H9 (cell line): ENCODE data around the gene C12orf57. TPM values are rescaled to one million over a fixed set of nuclear protein-coding genes. Genes with fewer than 3 reads are reported as not detected.

Experiments used
- DNase-seq: peaks from one replicate; pipeline ENCODE4 v3.0.0-alpha.2; 2017
- H2AFZ ChIP-seq: one replicate; pipeline ENCODE4 v1.6.1; 2013; ENCODE audit warnings: mild to moderate bottlenecking, low read length, control low read depth, moderate library complexity
- H2AK5ac ChIP-seq: 2 replicates; pipeline ENCODE4 v1.6.1; 2013; ENCODE audit warnings: low read length, control low read depth, mixed read lengths; ENCODE audit not compliant: insufficient read length
- H2BK120ac ChIP-seq: one replicate; pipeline ENCODE4 v1.6.1; 2013; ENCODE audit warnings: low read depth, mild to moderate bottlenecking, low read length, control low read depth, inconsistent platforms; ENCODE audit not compliant: poor library complexity, severe bottlenecking
- H2BK12ac ChIP-seq: 2 replicates; pipeline ENCODE4 v1.6.1; 2013; ENCODE audit warnings: low read length, control low read depth, mixed read lengths, low read depth; ENCODE audit not compliant: insufficient read length
- H2BK15ac ChIP-seq: 2 replicates; pipeline ENCODE4 v1.6.1; 2013; ENCODE audit warnings: low read depth, low read length, control low read depth
- H2BK20ac ChIP-seq: one replicate; pipeline ENCODE4 v1.6.1; 2013; ENCODE audit warnings: low read depth, mild to moderate bottlenecking, low read length, control low read depth, inconsistent platforms; ENCODE audit not compliant: poor library complexity, severe bottlenecking
- H2BK5ac ChIP-seq: 2 replicates; pipeline ENCODE4 v1.6.1; 2013; ENCODE audit warnings: low read length, control low read depth, mixed read lengths; ENCODE audit not compliant: insufficient read length
- H3K14ac ChIP-seq: 2 replicates; pipeline ENCODE4 v1.6.1; 2013; ENCODE audit warnings: low read length, control low read depth; ENCODE audit not compliant: insufficient read depth
- H3K18ac ChIP-seq: 2 replicates; pipeline ENCODE4 v1.6.1; 2013; ENCODE audit warnings: low read depth, mild to moderate bottlenecking, mixed read lengths, low read length, control low read depth; ENCODE audit not compliant: insufficient read length
- H3K23ac ChIP-seq: 2 replicates; pipeline ENCODE4 v1.6.1; 2013; ENCODE audit warnings: low read length, control low read depth, mixed read lengths, low read depth; ENCODE audit not compliant: insufficient read length
- H3K23me2 ChIP-seq: 2 replicates; pipeline ENCODE4 v1.6.1; 2013; ENCODE audit warnings: low read depth, mild to moderate bottlenecking, mixed read lengths, low read length, control low read depth; ENCODE audit not compliant: insufficient read length, poor library complexity, severe bottlenecking
- H3K27ac ChIP-seq: 2 replicates; pipeline ENCODE4 v1.5.1; 2013; ENCODE audit warnings: low read length, control low read depth, mixed read lengths, low read depth; ENCODE audit not compliant: insufficient read length
- H3K27me3 ChIP-seq: 2 replicates; pipeline ENCODE4 v1.6.1; 2013; ENCODE audit warnings: low read length, control low read depth, inconsistent platforms; ENCODE audit not compliant: insufficient read depth
- H3K4ac ChIP-seq: 2 replicates; pipeline ENCODE4 v1.6.1; 2013; ENCODE audit warnings: low read depth, mild to moderate bottlenecking, control low read depth, inconsistent platforms, low read length, moderate library complexity
- H3K4me1 ChIP-seq: 2 replicates; pipeline ENCODE4 v1.6.1; 2013; ENCODE audit warnings: low read length, control low read depth, inconsistent platforms; ENCODE audit not compliant: insufficient read depth
- H3K4me2 ChIP-seq: 2 replicates; pipeline ENCODE4 v1.6.1; 2013; ENCODE audit warnings: low read length, control low read depth, mixed read lengths; ENCODE audit not compliant: insufficient read length, insufficient read depth
- H3K56ac ChIP-seq: 2 replicates; pipeline ENCODE4 v1.6.1; 2013; ENCODE audit warnings: low read depth, mild to moderate bottlenecking, mixed read lengths, low read length, control low read depth; ENCODE audit not compliant: insufficient read length
- H3K79me1 ChIP-seq: 2 replicates; pipeline ENCODE4 v1.6.1; 2013; ENCODE audit warnings: low read depth, mild to moderate bottlenecking, moderate library complexity, low read length, control low read depth, inconsistent platforms; ENCODE audit not compliant: insufficient read depth, poor library complexity, severe bottlenecking
- H3K79me2 ChIP-seq: 2 replicates; pipeline ENCODE4 v1.6.1; 2013; ENCODE audit warnings: low read length, control low read depth, inconsistent platforms; ENCODE audit not compliant: insufficient read depth
- H3K9ac ChIP-seq: 2 replicates; pipeline ENCODE4 v1.6.1; 2013; ENCODE audit warnings: low read length, control low read depth, mixed read lengths; ENCODE audit not compliant: insufficient read length; ENCODE audit errors: extremely low read depth
- H3K9me3 ChIP-seq: one replicate; pipeline ENCODE4 v1.6.1; 2013; ENCODE audit warnings: low read depth, low read length, inconsistent platforms; ENCODE audit not compliant: control insufficient read depth
- H3T11ph ChIP-seq: one replicate; pipeline ENCODE4 v1.6.1; 2013; ENCODE audit warnings: mild to moderate bottlenecking, low read length, control low read depth, inconsistent platforms
- H4K20me1 ChIP-seq: one replicate; pipeline ENCODE4 v1.6.1; 2013; ENCODE audit not compliant: control insufficient read depth, insufficient read length, insufficient read depth
- H4K5ac ChIP-seq: 2 replicates; pipeline ENCODE4 v1.6.1; 2013; ENCODE audit warnings: low read depth, mild to moderate bottlenecking, mixed read lengths, low read length, control low read depth; ENCODE audit not compliant: insufficient read length
- H4K8ac ChIP-seq: replicated peaks from 2 replicates; pipeline ENCODE4 v1.6.1; 2013; ENCODE audit warnings: low read length, control low read depth, mixed read lengths, low read depth; ENCODE audit not compliant: insufficient read length
- H4K91ac ChIP-seq: 2 replicates; pipeline ENCODE4 v1.6.1; 2013; ENCODE audit warnings: low read depth, mild to moderate bottlenecking, moderate library complexity, mixed read lengths, low read length, control low read depth; ENCODE audit not compliant: insufficient read length
- H3K27ac Mint-ChIP-seq, 3 experiments: 2 replicates in 2 of 3; 3 replicates in 1 of 3; pipeline ENCODE4 v1.8.0; 2020 to 2021; ENCODE audit warnings: mixed read lengths in 3 of 3, mild to moderate bottlenecking in 1 of 3, moderate library complexity in 1 of 3
- H3K27me3 Mint-ChIP-seq: 2 replicates; pipeline ENCODE4 v1.8.0; 2021; ENCODE audit warnings: low read depth, mild to moderate bottlenecking, moderate library complexity, mixed read lengths
- H3K36me3 Mint-ChIP-seq, 3 experiments: 2 replicates in 2 of 3; 3 replicates in 1 of 3; pipeline ENCODE4 v1.8.0; 2020 to 2021; ENCODE audit warnings: low read depth in 3 of 3, mixed read lengths in 3 of 3; ENCODE audit not compliant: insufficient read depth in 1 of 3
- H3K4me1 Mint-ChIP-seq, 2 experiments: 2 replicates each; pipeline ENCODE4 v1.8.0; 2020; ENCODE audit warnings: mixed read lengths in 2 of 2
- H3K4me3 Mint-ChIP-seq, 2 experiments: 2 replicates in 1 of 2; 3 replicates in 1 of 2; pipeline ENCODE4 v1.8.0; 2020 to 2021; ENCODE audit warnings: mild to moderate bottlenecking in 2 of 2, mixed read lengths in 2 of 2, moderate library complexity in 1 of 2
- H3K9me3 Mint-ChIP-seq, 2 experiments: 2 replicates in 1 of 2; 3 replicates in 1 of 2; pipeline ENCODE4 v1.8.0; 2020; ENCODE audit warnings: mild to moderate bottlenecking in 2 of 2, mixed read lengths in 2 of 2, moderate library complexity in 1 of 2
- CTCF ChIP-seq: fragments of 200-600 bp; sonication (generic); conservative IDR thresholded peaks from 3 replicates; pipeline ENCODE4 v1.8.0; 2021; ENCODE audit warnings: antibody characterized with exemption, mild to moderate bottlenecking
- total RNA-seq: library from RNA; stranded (reverse); gene quantifications from 2 replicates; pipeline ENCODE4 v1.2.1, GENCODE V29; 2021

C12orf57 gene
- total RNA-seq, 1 experiment from 2014 or later = 195 TPM

- Histone ChIP-seq H3K27me3 (no peaks in the 10 kb centered on the region), H3K79me2 (no peaks in the 10 kb centered on the region), H2BK5ac (no peak overlapping the region), H2BK15ac (no peak overlapping the region), H3T11ph (no peak overlapping the region), H3K27ac (no peak overlapping the region), H2BK12ac (no peak overlapping the region), H3K9ac (no peak overlapping the region), H4K5ac (no peak overlapping the region), H4K20me1 (no peaks in the 10 kb centered on the region), H3K18ac (no peak overlapping the region), H3K56ac (no peak overlapping the region), H2BK120ac (no peak overlapping the region), H3K4me2 (no peak overlapping the region), H3K4me1 (no peaks in the 10 kb centered on the region; the same call in 1 of the 2 replicates), H3K4ac (no peak overlapping the region), H3K14ac (no peak overlapping the region), H3K23me2 (no peaks in the 10 kb centered on the region), H4K8ac (no peak overlapping the region), H3K9me3 (no peaks in the 10 kb centered on the region), H2BK20ac (no peak overlapping the region), H3K79me1 (no peaks in the 10 kb centered on the region), H2AFZ (no peak overlapping the region), H2AK5ac (no peak overlapping the region), H3K23ac (no peak overlapping the region), H4K91ac (no peak overlapping the region)
- no peak for DNase-seq
- H3K9me3 Mint-ChIP-seq = no peaks in the 10 kb centered on the region
- H3K4me3 Mint-ChIP-seq = no peak overlapping the region
- no peak for TF ChIP-seq CTCF
- H3K27ac Mint-ChIP-seq = no peak overlapping the region
- peaks cover 3 to 10% of the 10 kb centered on the region in 2 experiments for H3K4me1 Mint-ChIP-seq
- peaks cover 16 to 63% (median 60%) of the 10 kb centered on the region in 3 experiments; a peak in 6 of 7 replicates for H3K36me3 Mint-ChIP-seq
- H3K27me3 Mint-ChIP-seq = no peaks in the 10 kb centered on the region; the same call in 1 of the 2 replicates
Measured at GRCh38 chr12:6980740-6981139, 36.9 kb downstream of the C12orf57 start.
